H1 (cell line): ENCODE data around the gene NADSYN1. TPM values are rescaled to one million over a fixed set of nuclear protein-coding genes. Genes with fewer than 3 reads are reported as not detected.

ENCODE experiments used
- KDM5A ChIP-seq: fragments of 200-600 bp; IDR thresholded peaks from 2 replicates; pipeline ENCODE4 v1.7.1; 2012; ENCODE audit warnings: mild to moderate bottlenecking, low read length, inconsistent platforms, mixed read lengths
- polyA plus RNA-seq, 7 experiments: library from polyadenylated mRNA; depleted of rRNA in 3 of 7; stranded (reverse) in 5 of 7; unstranded in 2 of 7; fragments of >200 nt in 5 of 7; fragments of 200-250 nt in 2 of 7; gene quantifications; 1 replicate in 5 of 7; 2 replicates in 1 of 7; 4 replicates in 1 of 7; pipeline versions ENCODE4 v1.2.1 to v1.2.3, GENCODE V29; 2011 to 2013; ENCODE audit warnings: missing spikeins in 2 of 7, mixed read lengths in 2 of 7
- total RNA-seq: library from RNA; stranded (reverse); fragmentation: NEBNext Ultra II Directional; extraction: Animal tissue kit (Norgen Biotek cat#: 25700); gene quantifications from 2 replicates; pipeline ENCODE4 v1.2.1, GENCODE V29; 2021

Gene NADSYN1
- total and polyA plus RNA-seq, 2 of the 8 experiments (the other 6 are each of a cell fraction or from before 2014, with no cell fraction given), result 38.3 to 38.6 TPM

- TF ChIP-seq KDM5A, result no peak
Observed at GRCh38 chr11:71499125-71499524, 46.1 kb downstream of the NADSYN1 start (continued).
